ENCODE results near the gene NPLOC4.
A peak's percentile ranks its signal among the peaks of the same experiment; 100 is the strongest.

NPLOC4 gene

GRCh38 chr17:81517009-81517338 lies 119.9 kb downstream of the NPLOC4 start:
- DNase-seq, result no peak

- no peak for DNase-seq
Observed at GRCh38 chr17:81516439-81516838, 120.5 kb downstream of the NPLOC4 start.

GRCh38 chr17:81515530-81516041 lies 121.3 kb downstream of the NPLOC4 start:
- DNase-seq, result no peak

GRCh38 chr17:81514739-81515529 lies 122.0 kb downstream of the NPLOC4 start:
- DNase-seq, result peak; percentile 65 to 69

GRCh38 chr17:81514489-81514738 lies 122.5 kb downstream of the NPLOC4 start:
- DNase-seq, result no peak

GRCh38 chr17:81513753-81514488 lies 123.0 kb downstream of the NPLOC4 start:
- peak; percentile 45 to 47 for DNase-seq

GRCh38 chr17:81513372-81513752 lies 123.5 kb downstream of the NPLOC4 start:
- peak; percentile 21 to 31 for DNase-seq

GRCh38 chr17:81512562-81513371 lies 124.1 kb downstream of the NPLOC4 start, which contains the start of gene ACTG1:
TSS of gene ACTG1 (minus strand) at chr17:81512799. CDS start at chr17:81512354, 445 bp downstream.
- DNase-seq, result peak; percentile 86 to 93

GRCh38 chr17:81511804-81512561 lies 124.9 kb downstream of the NPLOC4 start:
- peak; percentile 36 to 39 for DNase-seq

GRCh38 chr17:81511554-81511803 lies 125.4 kb downstream of the NPLOC4 start:
- no peak for DNase-seq

- DNase-seq, result peak in 1 of 2 donors; percentile 20
Observed at GRCh38 chr17:81510785-81511553, 125.9 kb downstream of the NPLOC4 start.

- peak; percentile 14 to 33 for DNase-seq
Observed at GRCh38 chr17:81509972-81510784, 126.7 kb downstream of the NPLOC4 start.

GRCh38 chr17:81509207-81509971 lies 127.5 kb downstream of the NPLOC4 start:
- DNase-seq, result peak; percentile 43 to 72

- DNase-seq, result no peak
Observed at GRCh38 chr17:81508639-81509206, 128.2 kb downstream of the NPLOC4 start.

Data from inflammatory macrophage treated with lipopolysaccharide for 1 hour (primary cell).